Right lung (tissue), 5 donors: Measurements from ENCODE around the gene NUPR1. TPM values are rescaled to one million over a fixed set of nuclear protein-coding genes. Genes with fewer than 3 reads are reported as not detected.
"Not testable (repeated sequence)": the region's sequence is repeated elsewhere in the genome, so short reads cannot be mapped to it uniquely, and the experiment has no call there.

Experiments
- DNase-seq, 2 donors: peaks; one replicate each; pipeline ENCODE4 v3.0.0-alpha.2; 2013
- polyA plus RNA-seq, 5 donors: library from polyadenylated mRNA; unstranded; fragments of 120-200 nt; gene quantifications; one replicate each; pipeline versions ENCODE4 v1.2.1 to v1.2.3, GENCODE V29; 2013; ENCODE audit warnings: inconsistent platforms in 1 of 5, low replicate concordance in 1 of 5; ENCODE audit not compliant: insufficient read length in 5 of 5, insufficient read depth in 1 of 5

Gene NUPR1
- polyA plus RNA-seq, 5 donors: 29.7 to 51.1 (median 36.1) TPM

DNA sequence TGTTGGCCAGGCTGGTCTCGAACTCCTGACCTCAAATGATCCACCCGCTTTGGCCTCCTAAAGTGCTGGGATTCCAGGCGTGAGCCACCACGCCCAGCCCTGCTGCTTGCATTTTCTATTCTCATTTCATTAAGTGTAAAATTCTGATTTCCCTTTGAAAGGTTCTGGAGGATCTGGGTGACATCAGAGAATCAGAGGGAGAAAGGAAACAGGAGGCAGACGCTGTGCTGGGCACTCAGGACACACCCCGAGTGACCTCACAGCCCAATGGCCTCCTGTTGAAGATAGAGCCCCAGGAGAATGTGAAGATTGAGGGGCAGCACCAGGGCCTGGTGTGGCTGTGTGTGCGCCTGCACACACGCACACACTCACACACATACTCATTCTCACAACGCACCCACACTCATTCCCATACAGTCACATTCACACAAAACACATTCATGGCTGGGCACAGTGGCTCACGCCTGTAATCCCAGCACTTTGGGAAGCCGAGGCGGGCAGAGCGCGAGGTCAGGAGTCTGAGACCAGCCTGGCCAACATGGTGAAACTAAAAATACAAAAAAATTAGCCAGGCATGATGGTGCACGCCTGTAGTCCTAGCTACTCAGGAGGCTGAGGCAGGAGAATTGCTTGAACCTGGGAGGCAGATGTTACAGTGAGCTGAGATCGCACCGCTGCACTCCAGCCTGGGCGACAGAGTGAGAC lies 38.1 kb downstream of the NUPR1 start:
- not testable (repeated sequence) for DNase-seq

DNA sequence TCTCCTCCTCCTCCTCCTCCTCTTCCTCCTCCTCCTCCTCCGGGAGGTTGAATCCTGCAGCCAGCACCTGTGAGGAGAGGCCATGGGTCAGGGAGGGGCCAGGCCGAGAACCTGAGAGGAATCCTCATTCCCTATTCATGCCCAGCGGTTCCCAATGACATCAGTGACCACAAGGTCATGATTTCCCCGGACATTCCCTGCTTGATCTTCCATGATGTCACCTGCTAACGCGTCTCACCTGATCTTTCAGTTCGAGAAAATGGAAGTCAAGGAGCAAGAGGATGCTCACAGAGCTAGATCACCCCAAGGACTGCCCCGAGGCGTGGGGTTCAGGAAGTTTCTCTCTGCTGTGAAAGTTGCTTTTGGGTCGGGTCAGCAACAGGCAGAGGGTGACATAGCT lies 38.9 kb downstream of the NUPR1 start:
- DNase-seq: no peak

DNA sequence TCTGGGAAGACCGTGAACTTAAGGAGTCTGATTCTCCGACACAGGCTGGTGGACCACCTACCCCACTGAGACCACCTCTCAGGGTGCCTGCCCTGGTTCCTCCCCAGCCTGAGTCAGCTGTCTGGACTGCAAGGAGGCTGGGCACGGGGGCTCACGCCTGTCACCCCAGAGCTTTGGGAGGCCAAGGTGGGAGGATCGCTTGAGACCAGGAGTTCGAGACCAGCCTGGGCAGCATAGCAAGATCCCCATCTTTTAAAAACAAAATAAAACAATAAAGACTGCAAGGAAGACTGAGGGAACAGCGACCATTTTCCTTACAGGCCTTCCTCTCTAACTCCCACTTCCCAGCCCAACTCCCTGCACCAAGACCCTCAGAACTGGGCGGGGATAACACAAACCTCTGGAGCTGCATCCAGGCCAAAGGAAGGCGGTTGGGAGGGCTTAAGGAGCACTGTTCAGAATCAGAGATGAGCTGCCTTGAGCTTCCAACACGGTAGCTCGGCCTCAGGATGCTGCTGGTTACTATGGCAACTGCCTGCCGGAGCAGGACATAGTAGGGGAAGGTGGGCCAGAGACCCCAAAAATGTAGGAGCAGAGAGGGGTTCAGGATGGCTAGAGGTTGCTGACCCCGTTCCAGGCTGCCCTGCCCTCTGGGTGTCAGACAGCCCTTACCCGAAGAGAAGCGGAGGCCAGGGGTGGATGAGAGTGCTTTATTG lies 40.0 kb downstream of the NUPR1 start:
- DNase-seq: no peak

DNA sequence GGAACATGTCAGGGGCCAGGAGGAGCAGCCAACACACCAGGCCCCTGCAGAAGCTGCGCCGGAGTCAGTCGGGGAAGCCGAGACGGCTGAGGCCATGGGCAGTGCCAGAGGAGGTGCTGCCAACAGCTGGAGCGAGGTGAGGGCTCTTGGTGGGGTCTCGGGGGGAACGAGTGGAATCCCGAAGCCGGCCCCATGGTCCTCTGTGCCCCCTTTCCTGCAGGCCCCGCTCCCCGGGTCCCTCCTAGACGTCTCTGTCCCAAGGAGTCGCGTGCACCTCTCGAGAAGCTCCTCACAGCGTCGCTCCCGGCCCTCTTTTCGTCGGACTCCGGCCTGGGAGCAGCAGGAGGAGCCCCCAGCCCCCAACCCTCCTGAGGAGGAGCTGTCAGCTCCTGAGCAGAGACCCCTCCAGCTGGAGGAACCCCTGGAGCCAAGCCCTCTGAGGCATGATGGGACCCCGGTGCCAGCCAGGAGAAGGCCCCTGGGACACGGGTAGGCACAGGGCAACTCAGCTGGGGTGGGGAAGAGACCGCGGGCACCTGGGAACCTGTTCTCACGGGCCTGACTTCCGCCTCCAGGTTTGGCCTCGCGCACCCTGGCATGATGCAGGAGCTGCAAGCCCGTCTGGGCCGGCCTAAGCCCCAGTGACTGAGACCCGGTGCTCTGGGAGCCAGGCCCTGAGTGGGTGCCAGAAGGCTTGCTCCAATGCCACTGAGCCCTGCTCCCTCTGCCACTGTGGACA lies 40.7 kb downstream of the NUPR1 start:
- no peak for DNase-seq

- no peak for DNase-seq
Observed at GRCh38 chr16:28497386-28497785, 41.4 kb downstream of the NUPR1 start.

- no peak for DNase-seq
Observed at GRCh38 chr16:28496844-28497243, 41.9 kb downstream of the NUPR1 start.

GRCh38 chr16:28495795-28496749 lies 42.7 kb downstream of the NUPR1 start:
- no peak for DNase-seq

GRCh38 chr16:28495098-28495793 lies 43.5 kb downstream of the NUPR1 start:
- DNase-seq: no peak

GRCh38 chr16:28494121-28494851 lies 44.5 kb downstream of the NUPR1 start, which contains the start of gene APOBR:
TSS of gene APOBR (plus strand) at chr16:28494643. CDS start at chr16:28494682, 39 bp downstream.
- no peak for DNase-seq

GRCh38 chr16:28492511-28492910 lies 46.3 kb downstream of the NUPR1 start:
- DNase-seq: no peak

GRCh38 chr16:28491970-28492474 lies 46.8 kb downstream of the NUPR1 start, which contains the start of gene CLN3:
TSS of gene CLN3 (minus strand) at chr16:28492074. CDS start at chr16:28491759, 315 bp downstream.
- DNase-seq: peak; percentile 92 to 93

GRCh38 chr16:28491230-28491969 lies 47.4 kb downstream of the NUPR1 start:
- DNase-seq: peak in 1 of 2 donors; percentile 9

DNA sequence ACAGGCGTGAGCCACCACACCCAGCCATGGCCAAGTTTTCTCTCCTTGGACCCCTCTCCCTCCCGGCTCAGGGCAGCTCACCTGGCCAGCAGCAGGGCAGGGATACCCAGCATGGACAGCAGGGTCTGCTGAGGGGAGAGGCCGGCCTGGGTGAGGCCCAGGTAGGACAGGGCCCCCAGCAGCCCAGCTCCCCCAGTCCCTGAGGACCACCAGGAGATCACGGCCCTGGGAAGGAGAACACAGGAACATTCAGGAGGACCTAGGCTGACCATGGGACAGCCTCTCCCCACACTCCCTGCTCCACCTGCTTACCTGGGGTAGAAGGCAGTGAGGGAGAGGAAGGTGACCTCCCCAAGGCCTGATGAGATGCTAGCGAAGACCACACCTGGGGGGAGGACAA lies 52.5 kb downstream of the NUPR1 start:
- no peak for DNase-seq

DNA sequence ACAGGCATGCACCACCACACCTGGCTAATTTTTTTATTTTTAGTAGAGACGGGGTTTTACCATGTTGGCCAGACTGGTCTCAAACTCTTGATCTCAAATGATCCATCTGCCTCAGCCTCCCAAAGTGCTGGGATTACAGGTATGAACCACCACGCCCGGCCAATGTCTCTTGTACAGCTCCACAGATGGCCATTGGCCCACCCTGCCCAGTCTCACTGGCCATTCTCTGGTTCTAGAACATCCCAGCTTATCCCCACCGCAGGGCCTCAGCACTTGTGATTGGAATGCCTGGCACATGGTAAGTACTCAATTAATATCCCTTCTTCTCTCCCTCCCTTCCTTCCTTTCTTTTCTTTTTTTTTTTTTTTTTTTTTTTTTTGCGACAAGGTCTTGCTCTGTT lies 55.4 kb downstream of the NUPR1 start:
- not testable (repeated sequence) for DNase-seq
